ENCODE results near the gene POLD3.

- TF ChIP-seq, protein P1, sequence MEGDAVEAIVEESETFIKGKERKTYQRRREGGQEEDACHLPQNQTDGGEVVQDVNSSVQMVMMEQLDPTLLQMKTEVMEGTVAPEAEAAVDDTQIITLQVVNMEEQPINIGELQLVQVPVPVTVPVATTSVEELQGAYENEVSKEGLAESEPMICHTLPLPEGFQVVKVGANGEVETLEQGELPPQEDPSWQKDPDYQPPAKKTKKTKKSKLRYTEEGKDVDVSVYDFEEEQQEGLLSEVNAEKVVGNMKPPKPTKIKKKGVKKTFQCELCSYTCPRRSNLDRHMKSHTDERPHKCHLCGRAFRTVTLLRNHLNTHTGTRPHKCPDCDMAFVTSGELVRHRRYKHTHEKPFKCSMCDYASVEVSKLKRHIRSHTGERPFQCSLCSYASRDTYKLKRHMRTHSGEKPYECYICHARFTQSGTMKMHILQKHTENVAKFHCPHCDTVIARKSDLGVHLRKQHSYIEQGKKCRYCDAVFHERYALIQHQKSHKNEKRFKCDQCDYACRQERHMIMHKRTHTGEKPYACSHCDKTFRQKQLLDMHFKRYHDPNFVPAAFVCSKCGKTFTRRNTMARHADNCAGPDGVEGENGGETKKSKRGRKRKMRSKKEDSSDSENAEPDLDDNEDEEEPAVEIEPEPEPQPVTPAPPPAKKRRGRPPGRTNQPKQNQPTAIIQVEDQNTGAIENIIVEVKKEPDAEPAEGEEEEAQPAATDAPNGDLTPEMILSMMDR (IDR thresholded peaks at IDR 0.05): no peak
- TF ChIP-seq POLR2A (IDR thresholded peaks at IDR 0.05): no peak
Measured at GRCh38 chr11:74646954-74647353, 54.6 kb downstream of the POLD3 start.

All from Peyer's patch (tissue), 4 donors.